Pancreas (tissue), 10 donors: ENCODE data around the gene GASK1B. TPM values are rescaled to one million over a fixed set of nuclear protein-coding genes. Genes with fewer than 3 reads are reported as not detected.

Experiments
- ATAC-seq, 4 donors: fragments of 200-7000 bp; cut with Tn5 transposase; one replicate each; pipeline versions ENCODE4 v1.8.0 to v1.9.1; 2020; ENCODE audit warnings: mild to moderate bottlenecking in 4 of 4, moderate library complexity in 4 of 4
- DNase-seq, 6 donors: peaks; one replicate each; pipeline ENCODE4 v3.0.0-alpha.2; 2020
- FAIRE-seq: peaks from 2 replicates; lab custom pipeline; 2012; peaks lifted over from hg19 to GRCh38; lab: Jason Lieb, UNC
- H3K27ac ChIP-seq, 4 donors: fragments of 200-600 bp; sonication (generic); 1 replicate in 3 of 4; 2 replicates in 1 of 4; pipeline versions ENCODE4 v1.5.0 to v1.8.0; 2020
- H3K27me3 ChIP-seq, 4 donors: fragments of 200-600 bp; one replicate each; pipeline ENCODE4 v1.8.0; 2021
- H3K36me3 ChIP-seq, 3 donors: fragments of 200-600 bp; sonication (generic) in 1 of 3; one replicate each; pipeline versions ENCODE4 v1.5.0 to v1.8.0; 2020 to 2021
- H3K4me1 ChIP-seq, 3 donors: fragments of 200-600 bp; one replicate each; pipeline ENCODE4 v1.8.0; 2021
- H3K4me3 ChIP-seq, 4 donors: fragments of 200-600 bp; sonication (generic) in 2 of 4; one replicate each; pipeline versions ENCODE4 v1.5.0 to v1.8.0; 2020 to 2021
- H3K9me3 ChIP-seq, 4 donors: fragments of 200-600 bp; one replicate each; pipeline ENCODE4 v1.8.0; 2021
- WGBS, 2 donors: extraction: QIAGEN DNeasy Blood & Tissue Kit; methylation state at CpG; one replicate each; pipeline ENCODE4 v1.1.7; 2013; 5-methylcytosine and 5-hydroxymethylcytosine counted together
- intact Hi-C, 3 donors: fragments of 100-400 bp; cut with DNase I; formaldehyde crosslinking; loops; one replicate each; pipeline versions ENCODE4 v1.11.1 to v1.14.2; 2022
- polyA plus RNA-seq, 2 donors: library from polyadenylated mRNA; stranded (reverse); fragments of 200-250 nt; gene quantifications; one replicate each; pipeline ENCODE4 v1.2.3, GENCODE V29; 2013
- total RNA-seq, 6 donors: library from RNA; stranded (reverse); fragmentation: NEBNext Ultra II Directional in 4 of 6; extraction: Animal tissue kit (Norgen Biotek cat#: 25700) in 4 of 6; gene quantifications; one replicate each; pipeline versions ENCODE4 v1.2.1 to v1.2.4, GENCODE V29; 2021 to 2023
- TF ChIP-seq, protein P1 (sequence below), 4 donors: fragments of 200-600 bp; sonication (generic) in 3 of 4; IDR thresholded peaks; one replicate each; pipeline versions ENCODE4 v1.5.0 to v1.8.0; 2021; ENCODE audit warnings: antibody characterized with exemption in 4 of 4
- donor health status: healthy with polysubstance abuse.
- donor health status: DM: no; HTN: no; CAD: no; lungs with moderate emphysema.
- donor health status: DM: no; HTN: no; CAD: no.
- donor health status: control.
- donor health status: control.
- donor health status: Bipolar disorder and iron deficiency.
- donor health status: DM: yes; HTN: yes; CAD: no.
- donor health status: DM: no; HTN: no; CAD: no.
- donor health status: DM: no; HTN: no; CAD: no.
- donor health status: DM: yes; HTN: yes; CAD: no.

The GASK1B gene
- total RNA-seq (10 to 100 TPM in 3 of 6 donors, 1 to 10 TPM in 3; 1.4 to 27.7 (median 7.7) TPM), polyA plus RNA-seq (1 to 10 TPM; 2.4 to 3.0 TPM)

DNA sequence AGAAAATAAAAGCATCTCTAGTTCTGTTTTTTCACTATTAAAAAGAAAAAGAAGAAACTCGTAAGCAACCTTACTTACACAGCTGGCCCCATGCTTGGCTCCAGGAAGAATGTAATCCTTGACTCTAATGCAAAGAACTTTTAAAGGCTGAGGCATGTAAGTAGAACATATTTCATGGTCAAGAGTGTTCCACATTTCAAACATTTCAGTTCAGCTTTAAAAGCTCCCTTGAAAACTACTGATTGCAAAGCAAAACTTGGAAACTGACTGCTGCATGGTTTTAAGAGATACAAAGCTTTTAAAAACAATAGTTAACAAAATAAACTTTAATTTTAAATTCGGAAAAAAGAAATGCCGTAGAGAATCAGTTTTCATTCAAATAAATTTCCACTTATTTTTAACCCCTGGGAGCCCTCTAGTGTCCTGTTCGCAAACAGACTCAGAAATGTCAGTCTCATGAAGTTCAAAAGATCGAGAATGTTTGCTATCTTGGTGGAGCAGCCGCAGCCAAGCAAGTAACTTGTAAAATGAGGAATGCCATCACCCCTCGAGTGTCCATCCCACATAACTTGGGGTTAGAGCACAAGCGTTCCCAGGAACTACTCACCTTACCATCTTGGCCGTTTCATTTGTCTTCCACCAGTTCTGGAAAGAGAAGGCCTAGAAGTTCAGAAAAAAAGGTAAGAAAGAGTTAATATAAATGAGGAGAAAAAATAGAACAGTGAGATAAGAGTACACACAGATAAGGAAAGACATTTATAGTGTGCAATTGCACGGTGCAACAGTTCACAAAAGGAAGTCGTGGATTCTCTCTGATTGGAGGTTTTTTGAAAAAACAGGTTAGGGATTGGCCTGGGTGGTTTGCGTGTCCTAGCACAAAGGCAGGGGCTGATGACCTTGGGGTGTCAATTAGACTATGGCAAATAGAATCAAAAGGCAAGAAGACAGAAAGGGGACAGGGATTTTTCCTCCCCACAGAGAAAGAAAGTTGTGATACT lies at the start of gene GASK1B:
TSS of gene GASK1B (minus strand) at position 765 of the 998 bp plus-strand sequence. CDS start 1,650 bp downstream, outside the sequence.
- TF ChIP-seq, protein P1, sequence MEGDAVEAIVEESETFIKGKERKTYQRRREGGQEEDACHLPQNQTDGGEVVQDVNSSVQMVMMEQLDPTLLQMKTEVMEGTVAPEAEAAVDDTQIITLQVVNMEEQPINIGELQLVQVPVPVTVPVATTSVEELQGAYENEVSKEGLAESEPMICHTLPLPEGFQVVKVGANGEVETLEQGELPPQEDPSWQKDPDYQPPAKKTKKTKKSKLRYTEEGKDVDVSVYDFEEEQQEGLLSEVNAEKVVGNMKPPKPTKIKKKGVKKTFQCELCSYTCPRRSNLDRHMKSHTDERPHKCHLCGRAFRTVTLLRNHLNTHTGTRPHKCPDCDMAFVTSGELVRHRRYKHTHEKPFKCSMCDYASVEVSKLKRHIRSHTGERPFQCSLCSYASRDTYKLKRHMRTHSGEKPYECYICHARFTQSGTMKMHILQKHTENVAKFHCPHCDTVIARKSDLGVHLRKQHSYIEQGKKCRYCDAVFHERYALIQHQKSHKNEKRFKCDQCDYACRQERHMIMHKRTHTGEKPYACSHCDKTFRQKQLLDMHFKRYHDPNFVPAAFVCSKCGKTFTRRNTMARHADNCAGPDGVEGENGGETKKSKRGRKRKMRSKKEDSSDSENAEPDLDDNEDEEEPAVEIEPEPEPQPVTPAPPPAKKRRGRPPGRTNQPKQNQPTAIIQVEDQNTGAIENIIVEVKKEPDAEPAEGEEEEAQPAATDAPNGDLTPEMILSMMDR (IDR thresholded peaks at IDR 0.05): peak in 3 of 4 donors; percentile 28 to 43 (median 29)

GRCh38 chr4:158219623-158220022 lies 46.8 kb upstream of the GASK1B start:
- FAIRE-seq (no peak), DNase-seq (no peak), ATAC-seq (no peak)
- H3K9me3 ChIP-seq: no peaks in the 10 kb centered on the region
- H3K36me3 ChIP-seq: peaks cover 0 to 5% (median 0%) of the 10 kb centered on the region in 3 donors
- 88 to 92% methylated on average over 1 of the region's 1 CpG for WGBS, 2 donors
- no peak overlapping the region for H3K4me3 ChIP-seq
- TF ChIP-seq, protein P1 (IDR thresholded peaks at IDR 0.05): no peak
- no peak overlapping the region for H3K27ac ChIP-seq
- intact Hi-C loops: no loop called here
- H3K4me1 ChIP-seq: no peaks in the 10 kb centered on the region
- H3K27me3 ChIP-seq: no peaks in the 10 kb centered on the region

More for the DNA sequence above, at the start of gene GASK1B:
- no peaks in the 10 kb centered on the region for H3K27me3 ChIP-seq
- FAIRE-seq: peak; percentile 88
- peak; percentile 64 to 79 (median 70) for ATAC-seq
- peak within 1 kb of the TSS; percentile 16 to 50 (median 26) for H3K4me3 ChIP-seq
- no peaks in the 10 kb centered on the region for H3K9me3 ChIP-seq
- WGBS, 2 donors: 2 to 3% methylated on average over 12 of the region's 12 CpGs
- peaks cover 10 to 21% (median 11%) of the 10 kb centered on the region in 3 donors for H3K4me1 ChIP-seq
- intact Hi-C loops: loop anchor here in 2 of 3 donors (5.0 kb wide), 2 partner anchors 180 to 185 kb away; no protein-coding TSS in a partner anchor
- H3K27ac ChIP-seq: peak within 1 kb of the TSS in 3 of 4 donors; percentile 25 to 83 (median 74)
- peak in 3 of 6 donors; percentile 15 to 73 (median 18) for DNase-seq
- no peaks in the 10 kb centered on the region for H3K36me3 ChIP-seq

GRCh38 chr4:158217763-158218162 lies 44.9 kb upstream of the GASK1B start:
- ATAC-seq: no peak
- TF ChIP-seq, protein P1 (IDR thresholded peaks at IDR 0.05): no peak
- no peaks in the 10 kb centered on the region for H3K27me3 ChIP-seq
- H3K27ac ChIP-seq: no peak overlapping the region
- intact Hi-C loops: no loop called here
- FAIRE-seq: no peak
- WGBS, 2 donors: 88 to 89% methylated on average over 5 of the region's 5 CpGs
- no peaks in the 10 kb centered on the region for H3K4me1 ChIP-seq
- DNase-seq: no peak
- H3K36me3 ChIP-seq: peaks cover 0 to 5% (median 0%) of the 10 kb centered on the region in 3 donors
- H3K4me3 ChIP-seq: no peak overlapping the region
- no peaks in the 10 kb centered on the region for H3K9me3 ChIP-seq

GRCh38 chr4:158214856-158215255 lies 42.0 kb upstream of the GASK1B start:
- FAIRE-seq: no peak

More at GRCh38 chr4:158214856-158215255, 42.0 kb upstream of the GASK1B start:
- no peak overlapping the region for H3K27ac ChIP-seq
- TF ChIP-seq, protein P1 (IDR thresholded peaks at IDR 0.05): no peak
- ATAC-seq (no peak), DNase-seq (no peak)
- no peak overlapping the region for H3K4me3 ChIP-seq
- peaks cover 0 to 10% (median 8%) of the 10 kb centered on the region in 3 donors for H3K4me1 ChIP-seq
- 96 to 98% methylated on average over 1 of the region's 1 CpG for WGBS, 2 donors
- H3K27me3 ChIP-seq: no peaks in the 10 kb centered on the region
- H3K36me3 ChIP-seq: no peaks in the 10 kb centered on the region
- intact Hi-C loops: no loop called here
- no peaks in the 10 kb centered on the region for H3K9me3 ChIP-seq
